SK-N-SH treated with all-trans-retinoic acid at 6 μM for 48 hours (cell line): Measurements from ENCODE around the gene ZNF180.

Experiments
- ATAC-seq: fragments of 200-7000 bp; cut with Tn5 transposase; 3 replicates; pipeline ENCODE4 v1.9.1; 2020; ENCODE audit warnings: mild to moderate bottlenecking, moderate library complexity
- BACH2 ChIP-seq: fragments of 250-450 bp; sonication (Bioruptor Pico); IDR thresholded peaks from 2 replicates; pipeline ENCODE4 v1.9.0; 2021; ENCODE audit warnings: mild to moderate bottlenecking, borderline replicate concordance
- CREB5 ChIP-seq: fragments of 250-450 bp; sonication (Bioruptor Pico); IDR thresholded peaks from 2 replicates; pipeline ENCODE4 v1.5.1; 2020; ENCODE audit warnings: low read depth, mild to moderate bottlenecking, moderate library complexity
- CSDC2 ChIP-seq: fragments of 250-450 bp; sonication (Bioruptor Pico); IDR thresholded peaks from 2 replicates; pipeline ENCODE4 v1.5.0; 2020; ENCODE audit warnings: mild to moderate bottlenecking, moderate library complexity
- ISL1 ChIP-seq: fragments of 250-450 bp; sonication (Bioruptor Pico); IDR thresholded peaks from 2 replicates; pipeline ENCODE4 v2.1.2; 2022; ENCODE audit warnings: mild to moderate bottlenecking, moderate library complexity
- OSR1 ChIP-seq: fragments of 250-450 bp; sonication (Bioruptor Pico); IDR thresholded peaks from 2 replicates; pipeline ENCODE4 v1.8.0; 2022; ENCODE audit warnings: moderate library complexity, mild to moderate bottlenecking, inconsistent platforms
- RARB ChIP-seq: fragments of 250-450 bp; sonication (Bioruptor Pico); IDR thresholded peaks from 2 replicates; pipeline ENCODE4 v1.8.0; 2021; ENCODE audit warnings: mild to moderate bottlenecking, moderate library complexity
- TCF4 ChIP-seq: fragments of 250-450 bp; sonication (Bioruptor Pico); IDR thresholded peaks from 2 replicates; pipeline ENCODE4 v1.8.0; 2021; ENCODE audit warnings: mild to moderate bottlenecking, moderate library complexity, borderline replicate concordance
- TOX ChIP-seq: fragments of 250-450 bp; sonication (Bioruptor Pico); IDR thresholded peaks from 2 replicates; pipeline ENCODE4 v1.8.0; 2021; ENCODE audit warnings: mild to moderate bottlenecking, moderate library complexity, borderline replicate concordance
- TSHZ2 ChIP-seq: fragments of 250-450 bp; sonication (Bioruptor Pico); IDR thresholded peaks from 2 replicates; pipeline ENCODE4 v1.5.0; 2020; ENCODE audit warnings: mild to moderate bottlenecking, moderate library complexity
- ZC3H10 ChIP-seq: fragments of 250-450 bp; sonication (Bioruptor Pico); IDR thresholded peaks from 2 replicates; pipeline ENCODE4 v1.5.1; 2021; ENCODE audit warnings: mild to moderate bottlenecking, moderate library complexity
- ZFP3 ChIP-seq: fragments of 250-450 bp; sonication (Bioruptor Pico); IDR thresholded peaks from 2 replicates; pipeline ENCODE4 v1.5.0; 2020; ENCODE audit warnings: mild to moderate bottlenecking, moderate library complexity
- ZFP30 ChIP-seq: fragments of 450-650 bp; formaldehyde crosslinking; IDR thresholded peaks from 2 replicates; pipeline ENCODE4 v1.5.0; 2022; ENCODE audit warnings: mild to moderate bottlenecking, moderate library complexity
- ZNF565 ChIP-seq: fragments of 450-650 bp; formaldehyde crosslinking; conservative IDR thresholded peaks from 2 replicates; pipeline ENCODE4 v1.5.0; 2020; ENCODE audit warnings: low read depth, mild to moderate bottlenecking, moderate library complexity
- ZNF70 ChIP-seq: fragments of 450-650 bp; formaldehyde crosslinking; IDR thresholded peaks from 2 replicates; pipeline ENCODE4 v1.5.0; 2020; ENCODE audit warnings: mild to moderate bottlenecking, moderate library complexity
- ZNF8 ChIP-seq: fragments of 450-650 bp; formaldehyde crosslinking; IDR thresholded peaks from 2 replicates; pipeline ENCODE4 v1.5.0; 2020; ENCODE audit warnings: mild to moderate bottlenecking, moderate library complexity
- TF ChIP-seq, protein P1 (sequence below): fragments of 250-450 bp; sonication (Bioruptor Pico); IDR thresholded peaks from 2 replicates; pipeline ENCODE4 v1.8.0; 2020; ENCODE audit warnings: mild to moderate bottlenecking, moderate library complexity, borderline replicate concordance
- TF ChIP-seq, protein P2 (sequence below): fragments of 250-450 bp; sonication (Bioruptor Pico); IDR thresholded peaks from 2 replicates; pipeline ENCODE4 v1.8.0; 2021; ENCODE audit warnings: low read depth, mild to moderate bottlenecking, moderate library complexity, borderline replicate concordance

ZNF180 gene

GRCh38 chr19:44525721-44526430, 25.6 kb upstream of the ZNF180 start:
- no peak for TF ChIP-seq ZC3H10 (CRISPR knock-in tag)
- no peak for TF ChIP-seq ZNF70 (CRISPR knock-in tag)
- no peak for TF ChIP-seq ZFP3 (CRISPR knock-in tag)
- TF ChIP-seq, all 23 proteins: peak for 0
- ATAC-seq = no peak

GRCh38 chr19:44521370-44521769, 21.0 kb upstream of the ZNF180 start:
- no peak for ATAC-seq
- TF ChIP-seq RARB (no peak), CREB5 (CRISPR knock-in tag) (no peak)

DNA sequence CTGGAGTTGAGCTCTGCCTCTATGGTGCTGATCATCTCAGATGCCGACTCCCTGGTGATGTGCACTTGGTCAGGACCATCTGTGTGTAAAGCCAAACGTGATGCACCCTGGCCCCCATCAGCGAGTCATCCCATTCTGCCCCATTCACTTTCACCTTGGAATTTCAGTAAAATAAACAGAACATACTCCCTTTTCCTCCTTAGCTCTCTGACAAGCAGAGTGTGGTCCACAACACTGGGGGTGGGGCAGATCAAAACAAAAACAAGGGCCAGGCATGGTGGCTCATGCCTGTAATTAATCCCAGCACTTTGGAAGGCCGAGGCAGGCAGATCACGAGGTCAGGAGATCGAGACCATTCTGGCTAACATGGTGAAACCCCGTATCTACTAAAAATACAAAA, 16.8 kb upstream of the ZNF180 start:
- no peak for ATAC-seq
- TF ChIP-seq TSHZ2 (CRISPR knock-in tag) = no peak
- no peak for TF ChIP-seq CSDC2 (CRISPR knock-in tag)
- no peak for TF ChIP-seq ISL1
- TF ChIP-seq TCF4 = no peak
- TF ChIP-seq ZNF8 (CRISPR knock-in tag) = no peak
- TF ChIP-seq, all 23 proteins: peak for 0

DNA sequence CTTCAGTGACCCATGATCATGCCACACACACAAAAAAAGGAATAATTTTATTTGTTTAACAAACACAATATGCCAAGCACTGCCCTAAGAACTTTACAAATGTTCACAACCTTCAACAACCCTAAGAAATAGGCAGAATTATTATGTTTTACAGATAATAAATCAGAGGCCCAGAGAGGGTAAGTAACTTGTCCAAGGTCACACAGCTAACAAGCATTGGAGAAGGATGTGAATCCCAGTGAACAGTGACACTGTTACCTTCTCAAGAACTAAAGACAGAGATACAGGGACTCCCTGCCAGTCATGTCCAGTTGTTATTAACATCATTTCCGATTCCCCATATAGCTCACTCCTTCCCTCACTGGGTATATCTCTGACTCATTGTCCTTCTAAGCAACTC, 15.6 kb upstream of the ZNF180 start:
- no peak for ATAC-seq
- TF ChIP-seq TOX (no peak), OSR1 (CRISPR knock-in tag) (no peak), ZFP3 (CRISPR knock-in tag) (no peak), ISL1 (no peak), ZFP30 (CRISPR knock-in tag) (no peak)
- TF ChIP-seq, protein P1, sequence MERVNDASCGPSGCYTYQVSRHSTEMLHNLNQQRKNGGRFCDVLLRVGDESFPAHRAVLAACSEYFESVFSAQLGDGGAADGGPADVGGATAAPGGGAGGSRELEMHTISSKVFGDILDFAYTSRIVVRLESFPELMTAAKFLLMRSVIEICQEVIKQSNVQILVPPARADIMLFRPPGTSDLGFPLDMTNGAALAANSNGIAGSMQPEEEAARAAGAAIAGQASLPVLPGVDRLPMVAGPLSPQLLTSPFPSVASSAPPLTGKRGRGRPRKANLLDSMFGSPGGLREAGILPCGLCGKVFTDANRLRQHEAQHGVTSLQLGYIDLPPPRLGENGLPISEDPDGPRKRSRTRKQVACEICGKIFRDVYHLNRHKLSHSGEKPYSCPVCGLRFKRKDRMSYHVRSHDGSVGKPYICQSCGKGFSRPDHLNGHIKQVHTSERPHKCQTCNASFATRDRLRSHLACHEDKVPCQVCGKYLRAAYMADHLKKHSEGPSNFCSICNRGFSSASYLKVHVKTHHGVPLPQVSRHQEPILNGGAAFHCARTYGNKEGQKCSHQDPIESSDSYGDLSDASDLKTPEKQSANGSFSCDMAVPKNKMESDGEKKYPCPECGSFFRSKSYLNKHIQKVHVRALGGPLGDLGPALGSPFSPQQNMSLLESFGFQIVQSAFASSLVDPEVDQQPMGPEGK (CRISPR knock-in tag) = no peak

DNA sequence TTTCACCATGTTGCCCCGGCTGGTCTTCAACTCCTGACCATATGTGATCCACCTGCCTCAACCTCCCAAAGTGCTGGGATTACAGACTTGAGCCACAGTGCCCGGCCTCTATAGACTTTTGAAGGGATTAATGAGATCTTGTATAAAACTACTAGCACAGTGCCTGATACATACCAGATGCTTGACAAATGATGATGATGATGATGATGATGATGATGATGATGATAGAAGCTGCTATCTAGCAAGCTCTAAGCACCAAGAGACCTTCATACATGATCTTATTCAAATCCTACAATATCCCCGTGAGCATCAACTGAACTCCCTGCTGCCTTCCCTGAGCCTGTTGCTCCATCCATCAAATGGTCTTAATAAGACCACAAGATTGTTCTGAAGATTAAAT, 14.7 kb upstream of the ZNF180 start:
- no peak for TF ChIP-seq BACH2
- no peak for TF ChIP-seq ZNF565 (CRISPR knock-in tag)
- no peak for ATAC-seq

DNA sequence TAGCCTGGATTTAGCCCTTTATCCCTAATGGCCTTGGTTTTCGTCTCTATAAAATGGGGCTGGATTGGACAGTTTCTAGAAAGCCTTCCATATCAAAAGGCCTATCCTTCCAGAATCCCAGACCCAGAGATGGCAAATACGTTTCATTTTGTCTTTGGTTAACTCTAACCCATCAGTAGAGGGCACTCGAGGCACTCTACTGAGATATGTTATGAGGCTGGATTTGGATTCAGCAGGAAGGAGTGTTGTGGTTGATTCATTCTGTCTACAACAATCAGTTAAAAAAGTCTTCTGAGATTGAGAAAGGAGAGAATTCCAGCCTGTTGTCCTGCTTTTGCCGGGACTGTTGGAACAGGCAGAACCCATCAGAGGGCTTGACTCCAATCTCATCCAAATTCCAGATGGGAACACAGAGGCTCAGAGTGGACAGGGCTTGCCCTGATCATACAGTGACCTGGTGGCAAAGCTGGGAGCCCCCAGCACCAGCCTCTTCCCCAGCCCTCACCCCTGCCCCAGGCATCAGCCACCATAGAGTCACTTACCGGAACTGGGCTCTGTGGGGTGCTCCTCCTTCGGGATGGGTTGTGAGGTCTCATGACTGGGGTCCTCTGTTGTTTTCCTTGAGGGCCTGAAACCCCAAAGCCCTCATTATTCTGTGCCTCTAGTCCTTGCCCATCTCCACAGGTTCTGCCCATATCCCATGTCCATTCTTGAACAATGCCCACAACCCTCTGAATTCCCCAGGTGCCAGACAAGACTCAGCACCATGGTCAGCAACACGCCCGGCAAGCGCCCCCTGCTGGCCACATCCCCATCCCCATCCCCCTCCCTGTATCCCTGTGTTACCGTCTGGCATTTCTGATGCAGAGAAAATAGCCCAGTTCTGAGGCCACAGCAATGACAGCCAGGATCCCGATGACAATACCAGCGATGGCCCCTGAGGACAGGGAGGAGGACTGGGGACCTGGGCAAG, 12.3 kb upstream of the ZNF180 start:
- peak; percentile 78 for ATAC-seq
- TF ChIP-seq, protein P2, sequence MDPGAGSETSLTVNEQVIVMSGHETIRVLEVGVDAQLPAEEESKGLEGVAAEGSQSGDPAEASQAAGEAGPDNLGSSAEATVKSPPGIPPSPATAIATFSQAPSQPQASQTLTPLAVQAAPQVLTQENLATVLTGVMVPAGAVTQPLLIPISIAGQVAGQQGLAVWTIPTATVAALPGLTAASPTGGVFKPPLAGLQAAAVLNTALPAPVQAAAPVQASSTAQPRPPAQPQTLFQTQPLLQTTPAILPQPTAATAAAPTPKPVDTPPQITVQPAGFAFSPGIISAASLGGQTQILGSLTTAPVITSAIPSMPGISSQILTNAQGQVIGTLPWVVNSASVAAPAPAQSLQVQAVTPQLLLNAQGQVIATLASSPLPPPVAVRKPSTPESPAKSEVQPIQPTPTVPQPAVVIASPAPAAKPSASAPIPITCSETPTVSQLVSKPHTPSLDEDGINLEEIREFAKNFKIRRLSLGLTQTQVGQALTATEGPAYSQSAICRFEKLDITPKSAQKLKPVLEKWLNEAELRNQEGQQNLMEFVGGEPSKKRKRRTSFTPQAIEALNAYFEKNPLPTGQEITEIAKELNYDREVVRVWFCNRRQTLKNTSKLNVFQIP (CRISPR knock-in tag) = no peak
- no peak for TF ChIP-seq TCF4
